Measurements from ENCODE around the gene SETDB1.

SETDB1 gene

DNA sequence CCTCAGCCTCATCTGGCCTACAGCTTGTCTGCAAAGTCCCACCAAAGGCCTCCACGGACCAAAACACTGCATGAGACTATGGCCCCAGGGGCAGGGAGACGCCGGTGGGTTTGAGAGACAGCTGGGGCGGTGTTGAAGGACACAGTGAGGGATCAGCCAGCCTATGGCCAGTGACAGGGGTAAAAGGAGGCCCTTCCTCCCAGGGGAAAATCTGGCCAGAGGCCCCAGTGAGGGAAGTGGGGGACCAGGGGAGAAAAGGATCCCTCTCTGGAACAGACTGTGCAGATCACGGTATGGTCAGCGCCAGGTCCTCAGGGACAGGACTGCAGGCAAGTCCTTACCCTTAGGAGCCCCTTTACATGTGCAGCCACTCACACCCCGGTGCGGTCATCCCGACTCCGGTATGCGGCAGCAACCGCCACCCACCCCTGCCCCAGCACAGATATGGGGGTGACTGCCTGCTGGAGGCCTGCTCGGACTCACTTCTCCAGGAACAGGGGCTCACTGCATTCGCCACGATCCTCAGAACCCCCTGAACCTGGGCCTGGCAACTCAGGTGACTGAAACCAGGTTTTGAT, 47.2 kb downstream of the SETDB1 start:
- H3K27ac ChIP-seq (replicated peaks): peak overlapping the region; percentile 93
- H3K4me3 ChIP-seq (replicated peaks; ENCODE audit: insufficient read depth, low read length): peak overlapping the region; percentile 89
- no peaks in the 10 kb centered on the region for H3K27me3 ChIP-seq (ENCODE audit: insufficient read depth, poor library complexity, severe bottlenecking)
- TF ChIP-seq, protein P1, sequence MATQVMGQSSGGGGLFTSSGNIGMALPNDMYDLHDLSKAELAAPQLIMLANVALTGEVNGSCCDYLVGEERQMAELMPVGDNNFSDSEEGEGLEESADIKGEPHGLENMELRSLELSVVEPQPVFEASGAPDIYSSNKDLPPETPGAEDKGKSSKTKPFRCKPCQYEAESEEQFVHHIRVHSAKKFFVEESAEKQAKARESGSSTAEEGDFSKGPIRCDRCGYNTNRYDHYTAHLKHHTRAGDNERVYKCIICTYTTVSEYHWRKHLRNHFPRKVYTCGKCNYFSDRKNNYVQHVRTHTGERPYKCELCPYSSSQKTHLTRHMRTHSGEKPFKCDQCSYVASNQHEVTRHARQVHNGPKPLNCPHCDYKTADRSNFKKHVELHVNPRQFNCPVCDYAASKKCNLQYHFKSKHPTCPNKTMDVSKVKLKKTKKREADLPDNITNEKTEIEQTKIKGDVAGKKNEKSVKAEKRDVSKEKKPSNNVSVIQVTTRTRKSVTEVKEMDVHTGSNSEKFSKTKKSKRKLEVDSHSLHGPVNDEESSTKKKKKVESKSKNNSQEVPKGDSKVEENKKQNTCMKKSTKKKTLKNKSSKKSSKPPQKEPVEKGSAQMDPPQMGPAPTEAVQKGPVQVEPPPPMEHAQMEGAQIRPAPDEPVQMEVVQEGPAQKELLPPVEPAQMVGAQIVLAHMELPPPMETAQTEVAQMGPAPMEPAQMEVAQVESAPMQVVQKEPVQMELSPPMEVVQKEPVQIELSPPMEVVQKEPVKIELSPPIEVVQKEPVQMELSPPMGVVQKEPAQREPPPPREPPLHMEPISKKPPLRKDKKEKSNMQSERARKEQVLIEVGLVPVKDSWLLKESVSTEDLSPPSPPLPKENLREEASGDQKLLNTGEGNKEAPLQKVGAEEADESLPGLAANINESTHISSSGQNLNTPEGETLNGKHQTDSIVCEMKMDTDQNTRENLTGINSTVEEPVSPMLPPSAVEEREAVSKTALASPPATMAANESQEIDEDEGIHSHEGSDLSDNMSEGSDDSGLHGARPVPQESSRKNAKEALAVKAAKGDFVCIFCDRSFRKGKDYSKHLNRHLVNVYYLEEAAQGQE (IDR thresholded peaks at IDR 0.05; ENCODE audit: insufficient replicate concordance, low read depth): no peak
- no peak for TF ChIP-seq SPI1 (IDR thresholded peaks at IDR 0.05; ENCODE audit: borderline replicate concordance, low read depth)
- no peak for TF ChIP-seq GABPA (IDR thresholded peaks at IDR 0.05; ENCODE audit: low read depth)
- TF ChIP-seq, protein P2, sequence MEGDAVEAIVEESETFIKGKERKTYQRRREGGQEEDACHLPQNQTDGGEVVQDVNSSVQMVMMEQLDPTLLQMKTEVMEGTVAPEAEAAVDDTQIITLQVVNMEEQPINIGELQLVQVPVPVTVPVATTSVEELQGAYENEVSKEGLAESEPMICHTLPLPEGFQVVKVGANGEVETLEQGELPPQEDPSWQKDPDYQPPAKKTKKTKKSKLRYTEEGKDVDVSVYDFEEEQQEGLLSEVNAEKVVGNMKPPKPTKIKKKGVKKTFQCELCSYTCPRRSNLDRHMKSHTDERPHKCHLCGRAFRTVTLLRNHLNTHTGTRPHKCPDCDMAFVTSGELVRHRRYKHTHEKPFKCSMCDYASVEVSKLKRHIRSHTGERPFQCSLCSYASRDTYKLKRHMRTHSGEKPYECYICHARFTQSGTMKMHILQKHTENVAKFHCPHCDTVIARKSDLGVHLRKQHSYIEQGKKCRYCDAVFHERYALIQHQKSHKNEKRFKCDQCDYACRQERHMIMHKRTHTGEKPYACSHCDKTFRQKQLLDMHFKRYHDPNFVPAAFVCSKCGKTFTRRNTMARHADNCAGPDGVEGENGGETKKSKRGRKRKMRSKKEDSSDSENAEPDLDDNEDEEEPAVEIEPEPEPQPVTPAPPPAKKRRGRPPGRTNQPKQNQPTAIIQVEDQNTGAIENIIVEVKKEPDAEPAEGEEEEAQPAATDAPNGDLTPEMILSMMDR (IDR thresholded peaks at IDR 0.05; ENCODE audit: insufficient read depth, low read length): no peak
- DNase-seq (ENCODE audit: low read depth in 1 of 2, low spot score in 1 of 2): no peak

DNA sequence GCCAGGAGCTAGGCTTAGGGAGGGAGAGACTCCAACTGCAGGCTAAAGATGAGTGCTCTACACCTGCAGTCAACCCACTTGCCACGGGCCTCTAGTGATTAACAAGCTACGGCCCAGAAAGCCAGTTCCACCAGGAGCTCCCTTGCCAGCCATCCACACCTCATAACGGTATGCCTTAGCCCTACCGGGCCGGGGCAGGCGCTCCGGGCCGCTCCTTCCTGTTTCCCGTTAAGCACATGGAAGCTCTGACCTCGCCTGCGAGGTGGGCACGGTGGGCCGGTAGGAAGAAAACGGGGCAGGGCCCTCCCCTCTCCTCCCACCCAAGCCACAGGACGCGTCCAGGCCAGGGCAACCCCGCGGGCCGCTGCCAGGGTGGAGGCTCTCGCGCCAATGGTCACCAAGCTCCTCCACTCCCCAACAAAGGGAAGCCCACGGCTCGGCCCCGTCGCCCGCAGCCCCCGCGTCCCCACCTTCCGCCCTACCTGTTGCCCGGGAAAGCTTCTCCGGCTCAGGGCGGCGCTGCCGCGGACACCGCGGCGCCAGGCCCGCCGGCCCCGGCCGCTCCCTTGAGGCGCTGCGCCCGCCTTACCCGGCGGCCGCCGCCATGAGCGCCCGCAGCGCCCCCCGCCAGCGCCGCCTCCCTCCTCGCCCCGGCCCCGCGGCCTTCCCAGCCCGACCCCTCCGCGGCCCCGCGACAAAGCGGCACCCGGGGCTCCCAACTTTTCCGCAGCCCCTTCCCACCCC, 47.8 kb downstream of the SETDB1 start:
- Histone ChIP-seq H3K27me3 (ENCODE audit: insufficient read depth, poor library complexity, severe bottlenecking) (no peaks in the 10 kb centered on the region), H3K4me3 (replicated peaks; ENCODE audit: insufficient read depth, low read length) (peak overlapping the region; percentile 89), H3K27ac (replicated peaks) (peak overlapping the region; percentile 93)
- no peak for TF ChIP-seq SPI1 (IDR thresholded peaks at IDR 0.05; ENCODE audit: borderline replicate concordance, low read depth)
- TF ChIP-seq, protein P1 (IDR thresholded peaks at IDR 0.05; ENCODE audit: insufficient replicate concordance, low read depth): no peak
- TF ChIP-seq GABPA (IDR thresholded peaks at IDR 0.05; ENCODE audit: low read depth): no peak
- TF ChIP-seq, protein P2 (IDR thresholded peaks at IDR 0.05; ENCODE audit: insufficient read depth, low read length): no peak
- TF ChIP-seq POLR2AphosphoS5 (IDR thresholded peaks at IDR 0.05; ENCODE audit: low read depth): no peak; the same call in 1 of the 2 replicates
- peak in 1 of 2 experiments; percentile 57 for DNase-seq (ENCODE audit: low read depth in 1 of 2, low spot score in 1 of 2)

DNA sequence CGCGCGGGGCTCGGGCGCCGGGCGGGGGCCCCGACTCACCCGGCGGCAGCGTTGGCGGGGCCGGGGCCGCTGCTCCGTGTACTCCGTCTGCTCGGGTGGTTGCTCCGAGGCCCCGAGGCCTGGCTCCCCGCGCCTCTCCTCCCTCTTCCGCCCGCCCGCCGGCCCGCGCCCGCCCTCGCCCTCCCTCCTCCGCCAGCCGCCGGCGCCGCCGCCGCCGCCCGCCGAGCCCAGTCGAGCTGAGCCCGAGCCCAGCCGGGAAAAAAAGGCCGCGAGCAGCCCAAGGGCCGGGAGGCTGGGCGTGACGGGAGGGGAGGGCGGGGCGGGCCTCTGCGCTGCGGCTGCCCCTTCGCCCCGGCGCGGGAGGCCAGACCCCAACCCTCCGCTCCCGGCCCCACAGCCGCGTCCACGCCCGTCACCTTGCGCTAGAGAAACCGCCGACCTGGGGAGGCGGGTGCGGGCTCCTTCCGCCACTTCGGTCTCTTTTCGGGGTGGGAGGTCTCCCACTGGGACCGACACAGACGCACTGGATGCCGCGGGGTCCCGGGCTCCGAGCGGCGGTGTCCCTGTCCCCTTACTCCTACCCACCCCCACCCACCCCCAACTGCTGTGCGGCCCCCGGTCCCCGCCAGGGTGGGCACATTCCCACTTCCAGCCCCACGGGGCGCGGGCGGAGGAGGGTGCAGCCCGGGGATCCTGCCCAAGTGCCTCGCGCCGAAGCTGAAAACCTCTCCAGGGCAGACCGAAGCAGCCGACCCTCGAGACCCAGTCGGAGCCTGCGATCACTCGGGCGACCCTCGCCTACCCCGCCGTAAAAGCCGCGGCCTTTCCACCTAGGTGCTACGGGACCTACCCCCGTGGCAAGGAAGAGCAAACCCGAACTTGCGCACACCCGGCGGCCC, 48.7 kb downstream of the SETDB1 start, which contains the start of gene CERS2:
Gene CERS2 (minus strand): TSS at position 256 of the 899 bp plus-strand sequence. CDS start 5,745 bp downstream, outside the sequence.
- no peaks in the 10 kb centered on the region for H3K27me3 ChIP-seq (ENCODE audit: insufficient read depth, poor library complexity, severe bottlenecking)
- peak within 1 kb of the TSS; percentile 93 for H3K27ac ChIP-seq (replicated peaks)
- TF ChIP-seq, protein P1 (IDR thresholded peaks at IDR 0.05; ENCODE audit: insufficient replicate concordance, low read depth): no peak
- TF ChIP-seq POLR2AphosphoS5 (IDR thresholded peaks at IDR 0.05; ENCODE audit: low read depth) (no peak; the same call in 1 of the 2 replicates), GABPA (IDR thresholded peaks at IDR 0.05; ENCODE audit: low read depth) (no peak), SPI1 (IDR thresholded peaks at IDR 0.05; ENCODE audit: borderline replicate concordance, low read depth) (no peak)
- TF ChIP-seq, protein P2 (IDR thresholded peaks at IDR 0.05; ENCODE audit: insufficient read depth, low read length): no peak
- DNase-seq (ENCODE audit: low read depth in 1 of 2, low spot score in 1 of 2): peak; percentile 64 to 74
- H3K4me3 ChIP-seq (replicated peaks; ENCODE audit: insufficient read depth, low read length): peak within 1 kb of the TSS; percentile 89

Measured in HL-60 (cell line).